Testis (tissue), 3 donors: ENCODE measurements around the gene TMEM236. TPM values are rescaled to one million over a fixed set of nuclear protein-coding genes. Genes with fewer than 3 reads are reported as not detected.

Source experiments
- DNase-seq: peaks from one replicate; pipeline ENCODE4 v3.0.0-alpha.2; 2019
- H3K27ac ChIP-seq, 2 donors: fragments of 200-600 bp; sonication (generic); one replicate each; pipeline ENCODE4 v1.5.1; 2019
- H3K27me3 ChIP-seq: fragments of 200-600 bp; sonication (generic); one replicate; pipeline ENCODE4 v1.5.1; 2019
- H3K36me3 ChIP-seq: fragments of 200-600 bp; sonication (generic); one replicate; pipeline ENCODE4 v1.5.1; 2017; ENCODE audit warnings: low read depth; ENCODE audit errors: missing control alignments
- H3K4me1 ChIP-seq: fragments of 200-600 bp; sonication (generic); one replicate; pipeline ENCODE4 v1.5.1; 2019
- H3K4me3 ChIP-seq, 2 donors: fragments of 200-600 bp; sonication (generic); one replicate each; pipeline ENCODE4 v1.5.1; 2017 to 2019
- H3K9me3 ChIP-seq: fragments of 200-600 bp; sonication (generic); one replicate; pipeline ENCODE4 v1.5.1; 2017
- POLR2A ChIP-seq: fragments of 450-650 bp; IDR thresholded peaks from one replicate; pipeline ENCODE4 v1.6.1; 2017; ENCODE audit warnings: antibody characterized with exemption, mild to moderate bottlenecking, moderate library complexity
- WGBS, 2 donors: methylation state at CpG; one replicate each; pipeline ENCODE4 v1.1.5; 2018; 5-methylcytosine and 5-hydroxymethylcytosine counted together
- intact Hi-C: fragments of 100-400 bp; cut with DNase I; formaldehyde crosslinking; loops from one replicate; pipeline ENCODE4 v1.15.1; 2023; ENCODE audit warnings: low total_unique reads
- polyA plus RNA-seq: library from polyadenylated mRNA; stranded (reverse); fragments of 350-450 nt; fragmentation: Illumina TruSeq; extraction: RNeasy Lipid Tissue Mini Kit (QIAGEN cat#74804); gene quantifications from one replicate; pipeline ENCODE4 v1.2.3, GENCODE V29; 2014; ENCODE audit warnings: low read depth, low replicate concordance; ENCODE audit not compliant: insufficient read depth
- total RNA-seq, 2 donors: library from RNA; depleted of rRNA; stranded (reverse); fragments of >200 nt; gene quantifications; one replicate each; pipeline ENCODE4 v1.2.3, GENCODE V29; 2016
- TF ChIP-seq, protein P1 (sequence below), 3 experiments: fragments of 450-650 bp in 2 of 3; fragments of 200-600 bp in 1 of 3; sonication (generic) in 1 of 3; IDR thresholded peaks; one replicate each; pipeline ENCODE4 v1.5.1; 2016 to 2019; ENCODE audit warnings: antibody characterized with exemption in 3 of 3, mild to moderate bottlenecking in 2 of 3, moderate library complexity in 1 of 3

The TMEM236 gene
- total and polyA plus RNA-seq, 3 donors from 2014 or later, result 0.43 to 0.49 (median 0.47) TPM

DNA sequence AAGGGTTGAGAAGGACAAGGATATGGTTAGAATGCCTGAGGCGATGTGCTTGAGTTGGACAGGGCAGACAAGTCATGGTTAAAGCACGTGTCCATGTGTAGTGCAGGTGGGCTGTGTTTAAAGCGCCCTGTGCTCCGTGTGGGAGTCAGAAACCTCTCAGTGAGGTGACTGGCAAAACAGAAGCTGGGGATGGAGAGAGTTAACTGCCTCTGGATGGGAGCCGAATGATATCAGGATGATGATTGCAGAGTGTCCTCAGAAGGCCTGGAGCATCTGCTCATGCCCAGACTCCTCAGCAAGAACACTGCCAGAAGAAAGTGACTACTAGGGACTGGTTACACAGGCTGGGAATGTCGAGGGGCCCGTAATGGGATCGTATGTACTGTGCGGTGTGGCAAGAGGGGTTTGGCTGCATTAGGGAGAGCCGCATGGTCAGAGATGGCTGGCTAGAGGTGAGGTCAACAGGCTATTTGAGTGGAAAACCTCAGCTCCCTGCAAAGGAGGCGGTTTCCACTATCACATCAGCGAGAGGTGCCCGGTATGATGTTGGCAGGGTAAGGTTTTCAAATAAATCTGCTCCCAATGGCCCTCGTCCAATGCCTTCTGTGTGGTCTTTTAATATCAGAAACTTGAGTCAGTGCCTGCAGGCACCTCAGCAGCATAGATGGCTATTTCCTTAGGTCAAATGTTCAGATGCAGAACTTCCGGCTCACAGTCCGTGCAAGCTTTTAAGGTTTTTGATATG is 31.1 kb downstream of the TMEM236 start:
- H3K27ac ChIP-seq, result no peak overlapping the region
- no peaks in the 10 kb centered on the region for H3K27me3 ChIP-seq
- no peak overlapping the region for H3K4me3 ChIP-seq
- TF ChIP-seq, protein P1, sequence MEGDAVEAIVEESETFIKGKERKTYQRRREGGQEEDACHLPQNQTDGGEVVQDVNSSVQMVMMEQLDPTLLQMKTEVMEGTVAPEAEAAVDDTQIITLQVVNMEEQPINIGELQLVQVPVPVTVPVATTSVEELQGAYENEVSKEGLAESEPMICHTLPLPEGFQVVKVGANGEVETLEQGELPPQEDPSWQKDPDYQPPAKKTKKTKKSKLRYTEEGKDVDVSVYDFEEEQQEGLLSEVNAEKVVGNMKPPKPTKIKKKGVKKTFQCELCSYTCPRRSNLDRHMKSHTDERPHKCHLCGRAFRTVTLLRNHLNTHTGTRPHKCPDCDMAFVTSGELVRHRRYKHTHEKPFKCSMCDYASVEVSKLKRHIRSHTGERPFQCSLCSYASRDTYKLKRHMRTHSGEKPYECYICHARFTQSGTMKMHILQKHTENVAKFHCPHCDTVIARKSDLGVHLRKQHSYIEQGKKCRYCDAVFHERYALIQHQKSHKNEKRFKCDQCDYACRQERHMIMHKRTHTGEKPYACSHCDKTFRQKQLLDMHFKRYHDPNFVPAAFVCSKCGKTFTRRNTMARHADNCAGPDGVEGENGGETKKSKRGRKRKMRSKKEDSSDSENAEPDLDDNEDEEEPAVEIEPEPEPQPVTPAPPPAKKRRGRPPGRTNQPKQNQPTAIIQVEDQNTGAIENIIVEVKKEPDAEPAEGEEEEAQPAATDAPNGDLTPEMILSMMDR (IDR thresholded peaks at IDR 0.05), result no peak
- no peak for TF ChIP-seq POLR2A
- intact Hi-C loops, result no loop called here
- no peak for DNase-seq
- H3K36me3 ChIP-seq, result no peaks in the 10 kb centered on the region
- H3K4me1 ChIP-seq, result no peaks in the 10 kb centered on the region
- no peaks in the 10 kb centered on the region for H3K9me3 ChIP-seq
- 55 to 56% methylated on average over 16 of the region's 16 CpGs for WGBS, 2 donors

GRCh38 chr10:17783751-17784150 is 31.8 kb downstream of the TMEM236 start:
- WGBS, 2 donors, result 60 to 65% methylated on average over 1 of the region's 1 CpG
- no peaks in the 10 kb centered on the region for H3K9me3 ChIP-seq
- no peak overlapping the region for H3K27ac ChIP-seq
- no peak for DNase-seq
- H3K4me1 ChIP-seq, result no peaks in the 10 kb centered on the region
- TF ChIP-seq, protein P1 (IDR thresholded peaks at IDR 0.05), result no peak
- TF ChIP-seq POLR2A, result no peak
- intact Hi-C loops, result no loop called here
- H3K36me3 ChIP-seq, result no peaks in the 10 kb centered on the region
- H3K4me3 ChIP-seq, result no peak overlapping the region
- H3K27me3 ChIP-seq, result no peaks in the 10 kb centered on the region

- Histone ChIP-seq H3K27me3 (no peaks in the 10 kb centered on the region), H3K27ac (no peak overlapping the region), H3K9me3 (no peaks in the 10 kb centered on the region), H3K36me3 (no peaks in the 10 kb centered on the region), H3K4me1 (no peaks in the 10 kb centered on the region), H3K4me3 (no peak overlapping the region)
- TF ChIP-seq POLR2A, result no peak
- TF ChIP-seq, protein P1 (IDR thresholded peaks at IDR 0.05), result no peak
- DNase-seq, result no peak
- WGBS, 2 donors, result 77 to 80% methylated on average over 3 of the region's 3 CpGs
- intact Hi-C loops, result no loop called here
These were observed 32.7 kb downstream of the TMEM236 start for GRCh38 chr10:17784688-17785087.

GRCh38 chr10:17785276-17785930 is 33.4 kb downstream of the TMEM236 start:
- Histone ChIP-seq H3K27me3 (no peaks in the 10 kb centered on the region), H3K36me3 (no peaks in the 10 kb centered on the region), H3K9me3 (no peaks in the 10 kb centered on the region), H3K27ac (no peak overlapping the region), H3K4me1 (no peaks in the 10 kb centered on the region), H3K4me3 (no peak overlapping the region)
- intact Hi-C loops, result no loop called here
- no peak for DNase-seq
- WGBS, 2 donors, result 64 to 65% methylated on average over 5 of the region's 5 CpGs
- TF ChIP-seq, protein P1 (IDR thresholded peaks at IDR 0.05), result no peak
- no peak for TF ChIP-seq POLR2A
